Superior temporal gyrus (tissue), 1 donor: ENCODE measurements around the gene CNST.
"Not testable (repeated sequence)": the region's sequence is repeated elsewhere in the genome, so short reads cannot be mapped to it uniquely, and the experiment has no call there.

ENCODE experiments used
- DNase-seq: peaks from one replicate; pipeline ENCODE4 v3.0.0-alpha.2; 2016; ENCODE audit errors: extremely low spot score

CNST gene

DNA sequence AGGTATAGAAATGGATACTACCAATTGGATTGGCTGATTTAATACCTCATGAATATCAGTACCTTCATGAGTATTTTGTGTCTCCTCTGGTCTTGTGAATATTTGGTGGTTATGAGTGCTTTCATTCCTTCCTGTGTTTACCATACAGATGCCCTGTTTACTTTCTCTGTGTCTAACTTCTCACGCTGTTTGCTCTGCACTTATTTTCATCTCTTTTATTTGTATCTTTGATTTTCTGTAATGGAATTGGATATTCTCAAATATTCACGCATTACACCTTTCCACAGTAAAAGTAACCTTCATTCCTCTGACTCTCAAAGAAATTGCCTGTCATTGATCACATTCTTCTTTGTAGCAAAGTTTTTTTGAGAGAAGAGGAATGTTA is 16.8 kb downstream of the CNST start:
- DNase-seq = no peak

DNA sequence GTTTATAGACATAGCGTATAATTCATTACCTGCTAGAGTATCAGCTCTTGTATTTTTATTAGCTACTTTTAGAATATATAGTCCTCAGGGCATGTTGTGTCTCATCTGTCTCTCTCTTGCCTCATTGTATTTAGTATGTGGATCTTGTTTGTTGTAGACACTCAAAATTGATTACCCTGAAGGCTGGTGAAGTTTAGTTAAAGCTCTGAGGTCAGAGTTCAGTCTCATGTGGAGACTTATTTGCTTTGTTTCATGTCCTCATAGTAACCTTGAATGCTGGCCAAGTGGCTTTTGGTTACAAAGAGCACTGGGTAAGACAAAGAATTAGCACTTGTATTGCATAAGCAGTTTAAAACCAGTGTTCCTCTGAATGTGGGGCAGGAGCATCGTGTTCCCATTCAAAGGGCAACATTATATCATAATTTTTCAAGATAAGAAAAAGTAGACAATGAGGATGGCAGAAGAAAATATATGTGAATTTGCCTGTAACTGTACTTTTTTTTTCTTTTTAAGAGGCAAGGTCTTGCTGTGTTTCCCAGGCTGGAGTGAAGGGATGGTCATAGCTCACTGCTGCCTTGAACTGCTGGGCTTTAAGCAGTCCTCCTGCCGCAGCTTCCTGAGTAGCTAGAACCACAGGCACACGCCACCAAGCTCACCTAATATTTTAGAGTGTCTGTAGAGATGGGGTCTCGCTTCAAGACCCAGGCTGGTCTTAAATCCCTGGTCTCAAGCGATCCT is 17.4 kb downstream of the CNST start:
- peak; percentile 34 for DNase-seq

DNA sequence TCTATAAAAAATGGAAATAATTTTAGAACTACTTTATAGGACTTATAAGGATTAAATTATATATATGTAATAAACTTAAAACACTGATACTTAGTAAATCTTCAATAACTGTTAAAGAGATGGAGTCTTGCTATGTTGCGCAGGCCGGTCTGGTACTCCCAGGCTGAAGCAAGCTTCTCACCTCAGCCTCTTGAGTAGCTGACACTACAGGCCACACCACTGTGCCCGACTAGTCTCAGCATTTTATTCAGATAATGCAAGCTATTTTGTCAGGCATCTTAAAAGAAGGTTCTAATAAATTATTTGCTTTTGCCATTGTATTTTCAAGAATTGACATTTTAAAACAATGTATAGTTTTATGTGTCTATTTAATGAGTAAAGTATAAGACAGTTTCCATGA is 20.8 kb downstream of the CNST start:
- DNase-seq = no peak

DNA sequence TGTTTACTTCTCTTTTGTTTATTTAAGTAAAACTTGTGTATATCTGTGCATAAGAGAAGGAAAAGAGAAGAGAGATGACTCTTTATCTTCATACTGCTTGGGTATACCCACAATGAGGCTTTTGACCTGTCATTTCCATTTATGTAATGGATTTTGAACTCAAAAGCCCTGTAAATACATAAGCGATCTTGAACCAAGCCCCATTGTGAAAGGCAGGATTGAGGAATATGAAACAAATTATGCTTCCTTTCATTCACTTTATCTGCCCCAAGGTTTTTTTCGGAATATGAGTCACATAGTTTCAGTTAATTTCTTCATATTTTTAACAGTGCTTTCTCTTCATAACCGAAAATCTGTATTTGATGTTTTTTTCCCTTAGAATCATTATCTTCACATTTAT is 21.4 kb downstream of the CNST start:
- no peak for DNase-seq

DNA sequence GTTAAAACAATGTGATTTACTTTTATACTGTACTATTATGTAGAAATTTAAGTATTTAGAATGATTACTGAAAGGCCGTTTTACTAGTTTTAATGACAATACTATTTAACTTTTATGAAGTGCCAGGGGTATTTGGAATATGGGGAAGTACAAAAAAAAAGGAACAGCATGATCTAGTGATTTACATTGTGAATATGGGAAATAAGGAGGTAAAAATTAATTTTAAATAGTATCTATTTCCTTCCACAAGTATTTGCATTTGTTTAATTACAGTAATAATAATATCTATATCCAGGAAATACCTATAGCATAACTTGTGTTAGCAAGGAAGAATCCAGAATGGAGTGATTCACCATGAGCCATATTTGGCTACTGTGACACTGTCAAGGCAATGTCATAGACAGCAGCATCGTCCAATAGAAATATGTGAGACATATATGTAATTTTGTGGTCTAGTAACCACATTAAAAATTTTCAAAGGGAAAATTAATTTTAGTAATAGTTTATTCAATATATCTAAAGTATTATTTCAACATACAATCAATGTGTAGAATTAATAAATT is 22.0 kb downstream of the CNST start:
- DNase-seq = no peak

DNA sequence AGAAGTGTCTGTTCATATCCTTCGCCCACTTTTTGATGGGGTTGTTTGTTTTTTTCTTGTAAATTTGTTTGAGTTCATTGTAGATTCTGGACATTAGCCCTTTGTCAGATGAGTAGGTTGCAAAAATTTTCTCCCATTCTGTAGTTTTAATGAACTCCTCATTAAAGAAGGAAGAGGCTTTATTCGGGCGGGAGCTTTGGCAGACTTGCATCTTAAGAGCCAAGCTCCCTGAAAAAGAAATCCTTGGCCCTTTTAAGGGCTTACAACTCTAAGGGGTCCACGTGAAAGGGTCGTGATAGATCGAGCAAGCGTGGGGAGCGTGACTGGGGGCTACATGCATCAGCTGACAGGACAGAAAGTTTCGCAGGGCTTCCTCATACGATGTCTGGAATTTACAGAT is 23.7 kb downstream of the CNST start:
- not testable (repeated sequence) for DNase-seq

DNA sequence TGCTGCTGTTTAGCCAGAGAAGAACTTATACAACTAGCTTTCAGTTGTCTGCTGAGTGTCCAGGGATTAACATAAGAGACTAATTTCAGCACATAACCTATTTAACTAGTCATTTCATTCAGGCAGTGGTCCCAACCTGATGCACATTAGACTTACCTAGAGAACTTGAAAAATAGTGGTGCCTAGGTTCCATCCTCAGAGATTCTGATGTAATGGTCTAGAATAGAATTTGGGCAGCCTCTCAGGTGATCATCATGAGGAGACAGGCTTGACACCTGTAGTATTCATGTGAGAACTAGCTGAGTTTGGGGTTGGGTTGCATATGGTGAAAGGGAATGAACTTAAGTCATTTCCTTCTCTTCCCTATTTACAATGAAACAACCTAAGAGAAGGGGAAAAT is 24.8 kb downstream of the CNST start:
- DNase-seq = no peak

DNA sequence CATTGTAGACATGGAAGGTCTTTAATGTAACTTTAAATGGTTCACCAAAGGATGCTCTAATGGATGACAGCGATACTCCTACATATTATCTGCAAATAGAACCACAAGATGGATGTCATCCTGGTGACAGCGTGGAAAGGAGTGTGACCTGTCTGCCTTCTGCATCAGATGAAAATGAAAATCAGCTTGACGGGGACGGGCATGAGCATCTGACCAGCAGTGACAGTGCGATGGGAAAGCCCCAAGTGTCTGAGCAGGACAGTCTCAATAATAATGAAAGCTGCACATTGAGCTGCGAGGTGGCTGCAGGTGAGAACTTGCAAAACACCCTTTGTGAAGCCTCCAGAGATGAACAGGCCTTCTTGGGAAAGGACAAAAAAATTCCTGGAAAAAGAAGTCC is 25.2 kb downstream of the CNST start:
- DNase-seq = no peak

DNA sequence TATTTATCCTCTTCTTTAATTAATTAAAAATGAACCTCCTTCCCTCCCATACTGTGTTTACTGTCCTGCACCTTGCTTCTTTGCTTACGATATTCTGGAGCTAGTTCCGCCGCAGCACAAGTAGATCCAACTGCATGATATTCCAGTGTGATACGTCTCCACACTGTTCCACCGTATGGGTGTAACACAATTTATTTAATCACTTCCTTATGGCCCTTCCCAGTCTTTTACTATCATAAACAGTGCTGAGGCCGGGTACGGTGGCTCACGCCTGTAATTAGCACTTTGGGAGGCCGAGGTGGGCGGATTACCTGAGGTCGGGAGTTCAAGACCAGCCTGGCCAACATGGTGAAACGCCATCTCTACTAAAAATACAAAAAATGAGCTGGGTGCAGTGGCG is 25.7 kb downstream of the CNST start:
- DNase-seq = no peak

DNA sequence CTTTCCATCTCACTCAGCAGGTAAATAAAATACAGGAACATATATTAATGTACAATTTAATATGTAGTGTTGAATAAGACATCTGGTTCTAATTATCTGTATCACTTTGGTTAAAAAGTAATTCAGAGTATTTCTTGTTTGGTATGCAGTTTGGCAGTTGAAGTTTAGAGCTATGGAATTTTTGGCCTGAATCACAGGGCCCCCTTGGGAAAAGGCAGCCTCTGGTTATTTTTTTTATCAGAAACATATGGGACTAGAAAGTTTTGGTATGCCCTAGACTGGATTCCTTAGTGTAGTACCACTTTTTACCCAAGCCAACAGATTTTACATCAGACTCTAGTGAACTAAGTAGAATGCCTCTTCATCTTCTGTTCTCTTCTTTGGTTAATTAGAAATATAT is 26.4 kb downstream of the CNST start:
- no peak for DNase-seq

DNA sequence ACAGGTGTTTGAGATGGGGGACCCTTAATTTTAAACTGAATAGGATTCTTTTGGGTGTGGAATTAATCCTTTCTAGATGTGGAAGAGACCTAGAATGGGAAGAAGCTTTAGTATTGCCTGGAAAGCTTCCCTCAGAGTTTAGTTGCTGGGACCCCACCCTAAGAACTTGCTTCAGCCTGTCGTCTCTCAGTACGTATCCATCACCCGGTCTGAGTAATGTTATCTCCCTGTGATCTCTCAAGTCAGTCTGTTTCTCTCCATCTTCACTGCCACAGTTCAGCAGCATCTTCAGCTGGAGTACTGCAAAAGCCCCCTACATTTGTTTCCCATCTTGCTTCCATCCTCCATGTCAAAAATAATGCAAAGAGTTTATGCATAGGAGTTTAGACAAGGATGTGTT is 28.9 kb downstream of the CNST start:
- no peak for DNase-seq

DNA sequence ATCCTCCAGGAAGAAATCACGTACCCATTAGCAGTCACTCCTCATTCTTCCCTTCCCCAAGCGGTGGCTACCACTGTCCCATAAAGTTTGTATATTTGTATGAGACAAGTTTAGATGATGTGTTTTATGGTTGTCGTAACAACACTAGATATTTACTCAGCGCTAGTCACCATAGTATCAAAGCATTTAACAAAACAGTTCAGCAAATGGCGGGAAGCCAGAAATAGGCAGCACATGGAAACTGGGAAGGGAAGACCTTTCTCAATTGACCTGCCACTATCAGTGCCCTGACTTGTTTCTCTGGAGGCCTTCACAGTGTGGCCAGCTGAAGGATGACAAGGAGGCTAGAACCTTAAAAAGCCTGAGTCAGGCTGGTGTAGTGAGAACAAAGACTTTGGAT is 31.1 kb downstream of the CNST start:
- no peak for DNase-seq

DNA sequence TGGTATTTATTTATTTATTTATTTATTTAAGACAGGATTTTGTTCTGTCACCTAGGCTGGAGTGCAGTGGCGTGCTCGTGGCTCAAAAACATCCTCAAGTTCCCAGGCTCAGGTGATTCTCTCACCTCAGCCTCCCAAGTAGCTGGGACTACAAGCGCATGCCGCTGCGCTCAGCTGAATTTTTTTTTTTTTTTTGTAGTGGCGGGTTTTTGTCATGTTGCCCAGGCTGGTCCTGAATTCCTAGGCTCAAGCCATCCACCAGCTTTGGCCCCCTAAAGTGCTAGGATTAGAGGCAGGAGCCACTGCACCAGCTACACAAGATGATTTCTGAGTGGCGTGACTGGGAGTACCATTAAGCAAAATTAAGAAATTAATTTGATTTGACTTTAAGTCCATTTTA is 31.7 kb downstream of the CNST start:
- no peak for DNase-seq

DNA sequence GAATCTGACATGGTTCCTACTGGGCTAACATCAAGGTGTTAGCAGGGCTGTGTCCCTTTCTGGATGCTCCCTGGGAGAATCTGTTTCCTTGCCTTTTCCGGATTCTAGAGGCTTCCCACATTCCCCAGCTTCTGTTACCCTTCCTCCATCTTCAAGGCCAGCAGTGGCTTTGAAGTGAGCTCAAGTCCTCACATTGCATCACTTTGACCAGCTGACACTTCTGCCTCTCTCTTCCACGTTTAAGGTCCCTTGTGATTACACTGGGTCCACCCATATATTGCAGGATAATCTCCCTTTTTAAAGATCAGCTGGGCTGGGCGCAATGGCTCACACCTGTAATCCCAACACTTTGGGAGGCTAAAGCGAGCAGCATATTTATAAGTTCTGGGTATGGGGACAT is 33.1 kb downstream of the CNST start:
- DNase-seq = no peak

DNA sequence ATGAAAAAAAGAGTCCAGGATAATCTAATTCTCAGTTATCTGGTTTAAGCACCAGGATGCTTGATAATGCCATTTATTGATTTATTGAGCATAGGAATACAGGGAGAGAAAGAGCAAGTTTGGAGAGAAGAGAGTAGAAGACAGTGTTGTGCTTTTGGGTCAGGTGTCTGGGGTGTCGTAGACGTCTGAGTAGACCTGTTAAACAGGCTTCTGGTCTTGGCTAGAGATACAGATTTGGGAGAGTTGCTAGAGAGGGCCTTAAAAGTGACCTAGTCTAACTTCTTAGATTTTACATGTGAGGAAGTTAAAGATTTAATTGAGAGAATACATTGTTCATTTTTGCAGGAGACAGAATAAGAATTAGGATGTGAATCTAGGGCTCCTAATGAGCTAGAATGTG is 34.3 kb downstream of the CNST start:
- DNase-seq = no peak

DNA sequence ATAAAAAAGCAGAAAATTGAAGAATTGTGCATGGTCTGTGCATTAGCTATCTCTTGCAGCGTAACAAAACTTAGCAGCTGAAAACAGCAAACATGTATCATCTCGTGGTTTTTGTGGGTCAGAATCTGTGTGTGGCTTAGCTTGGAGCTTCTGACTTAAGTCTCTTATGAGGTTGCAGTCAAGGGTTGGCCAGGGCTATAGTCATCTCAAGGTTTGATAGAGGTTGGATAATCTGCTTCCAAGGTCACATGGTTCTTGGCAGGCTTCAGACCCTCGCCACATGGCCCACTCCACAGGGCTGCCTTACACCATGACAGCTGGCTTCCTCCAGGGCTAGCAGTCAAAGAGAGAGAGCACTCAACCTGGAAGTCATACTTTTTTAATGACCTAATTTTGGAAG is 35.9 kb downstream of the CNST start:
- DNase-seq = no peak

DNA sequence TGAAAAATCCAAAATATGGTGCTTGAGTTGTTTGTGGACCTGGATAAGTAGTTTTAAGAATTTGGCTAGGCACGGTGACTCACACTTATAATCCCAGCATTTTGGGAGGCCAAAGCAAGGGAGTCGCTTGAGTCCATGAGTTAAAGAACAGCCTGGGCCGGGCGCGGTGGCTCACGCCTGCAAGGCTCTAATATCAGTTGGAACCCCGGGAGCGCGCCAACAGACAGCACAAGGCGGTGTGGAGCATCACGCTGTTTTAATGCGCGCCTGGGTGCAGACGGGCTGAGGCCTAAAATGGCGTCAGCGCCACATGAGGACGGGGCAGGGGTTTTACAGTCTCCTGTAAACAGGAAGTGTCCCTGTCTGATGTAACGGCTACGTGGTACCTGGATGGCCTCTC is 39.0 kb downstream of the CNST start:
- DNase-seq = not testable (repeated sequence)

DNA sequence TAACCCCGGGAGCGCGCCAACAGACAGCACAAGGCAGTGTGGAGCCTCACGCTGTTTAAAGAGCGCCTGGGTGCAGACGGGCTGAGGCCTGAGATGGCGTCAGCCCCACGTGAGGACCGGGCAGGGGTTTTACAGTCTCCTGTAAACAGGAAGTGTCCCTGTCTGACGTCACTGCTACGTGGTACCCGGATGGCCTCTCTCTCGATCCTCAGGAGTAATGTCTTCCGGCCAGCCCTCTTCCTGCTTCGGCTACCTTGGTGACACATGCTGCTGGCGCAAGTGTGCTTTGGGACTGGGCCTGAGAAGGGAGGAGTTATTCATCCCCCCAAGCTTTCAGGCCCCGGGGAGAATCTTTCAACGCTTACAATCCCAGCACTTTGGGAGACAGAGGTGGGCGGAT is 41.2 kb downstream of the CNST start:
- DNase-seq = no peak

DNA sequence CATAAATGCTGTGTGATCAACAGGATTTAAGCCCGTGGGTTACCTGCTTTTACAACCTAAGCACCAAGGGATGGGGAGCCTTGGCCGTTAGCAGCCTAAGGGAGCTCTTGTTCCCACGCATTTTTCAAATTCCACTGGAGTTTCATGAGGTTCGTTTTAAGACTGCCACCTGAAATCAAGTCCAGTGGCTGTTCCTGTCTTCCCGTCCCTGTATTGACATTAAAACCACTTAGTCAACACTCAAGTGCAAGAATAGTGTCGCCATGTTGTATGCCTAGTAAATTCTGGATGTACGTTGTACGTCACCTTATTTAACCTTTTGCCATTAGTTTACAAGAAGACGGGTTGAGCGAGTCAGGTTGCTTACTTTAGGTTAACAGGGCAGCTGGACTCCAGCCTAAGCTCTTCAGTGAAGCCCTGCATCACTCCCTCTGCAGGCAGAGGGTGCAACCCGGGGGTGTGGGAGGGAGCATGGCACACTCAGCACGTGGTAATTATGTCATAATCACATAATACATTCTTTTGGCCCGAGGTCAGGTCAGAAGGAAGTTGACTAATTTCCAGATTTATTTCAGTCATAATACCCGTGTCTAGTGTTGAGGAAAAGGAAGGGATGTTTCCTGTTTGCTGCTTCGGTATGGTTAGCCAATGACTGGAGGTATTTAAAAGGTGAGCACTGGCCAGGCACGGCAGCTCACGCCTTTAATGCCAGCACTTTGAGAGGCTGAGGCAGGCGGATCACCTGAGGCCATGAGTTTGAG is 42.5 kb downstream of the CNST start:
- DNase-seq = no peak

DNA sequence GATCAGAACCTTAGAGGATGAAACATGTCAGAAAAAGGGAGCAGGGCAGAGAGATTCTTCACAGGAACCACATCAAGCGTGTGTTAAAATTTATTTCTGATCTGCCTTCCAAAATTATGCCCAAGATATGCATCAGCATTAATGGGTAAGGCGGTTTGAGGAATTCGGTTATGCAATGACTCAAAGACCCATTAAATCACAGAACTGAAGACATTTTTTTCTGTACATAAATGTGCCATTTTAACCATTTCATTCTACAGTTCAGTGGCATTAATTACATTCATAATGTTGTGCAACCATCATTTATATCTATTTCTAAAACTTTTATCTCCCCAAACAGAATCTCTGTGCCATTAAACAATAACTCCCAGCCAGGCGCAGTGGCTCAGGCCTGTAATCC is 43.4 kb downstream of the CNST start:
- DNase-seq = no peak

DNA sequence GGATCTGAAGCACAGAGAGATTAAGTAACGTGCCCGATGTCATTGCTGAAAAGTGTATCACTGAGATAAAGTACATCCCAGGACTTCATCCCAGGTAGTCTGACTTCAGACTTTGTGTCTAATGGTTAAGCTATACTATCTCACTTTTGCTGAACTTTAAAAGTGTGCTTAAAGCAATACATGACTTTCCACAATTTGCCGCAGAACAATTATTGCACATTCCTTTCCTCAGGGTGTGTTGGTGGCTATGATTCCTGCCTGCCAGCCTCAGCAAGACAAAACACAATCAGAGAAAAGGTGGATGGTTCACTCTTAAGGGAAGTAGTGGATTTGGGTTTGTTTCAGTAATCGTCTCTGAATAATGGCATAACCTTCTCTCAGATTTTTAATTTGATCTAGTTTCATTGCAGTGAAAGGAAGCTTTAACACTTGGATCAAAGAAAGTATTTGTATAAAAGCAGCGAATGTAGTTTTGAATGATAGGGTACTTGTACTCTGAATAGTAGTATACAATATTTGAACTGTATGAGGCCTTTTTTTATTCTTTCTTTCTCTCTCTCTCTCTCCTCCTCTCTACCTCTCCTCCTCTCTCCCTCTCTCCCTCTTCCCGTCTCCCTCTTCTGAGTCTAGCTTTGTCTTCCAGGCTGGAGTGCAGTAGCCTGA is 47.0 kb downstream of the CNST start:
- DNase-seq = no peak

DNA sequence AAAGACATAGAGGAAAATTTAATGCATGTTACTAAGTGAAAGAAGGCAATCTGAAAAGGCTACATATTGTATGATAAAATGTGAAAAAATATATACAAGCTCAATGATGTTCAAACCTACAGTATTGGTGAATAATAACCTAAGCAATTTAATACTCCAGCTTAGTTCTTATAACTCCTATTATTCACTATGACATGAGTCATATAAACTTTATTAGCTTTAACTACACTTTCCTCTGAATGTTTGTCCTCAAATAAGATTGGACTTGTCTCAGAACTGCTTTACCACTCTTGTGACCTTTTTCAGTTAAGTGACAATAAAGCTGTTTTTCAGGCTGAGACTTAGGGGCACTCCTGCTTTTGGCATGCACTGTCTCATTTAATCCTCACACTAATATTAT is 50.9 kb downstream of the CNST start:
- no peak for DNase-seq

DNA sequence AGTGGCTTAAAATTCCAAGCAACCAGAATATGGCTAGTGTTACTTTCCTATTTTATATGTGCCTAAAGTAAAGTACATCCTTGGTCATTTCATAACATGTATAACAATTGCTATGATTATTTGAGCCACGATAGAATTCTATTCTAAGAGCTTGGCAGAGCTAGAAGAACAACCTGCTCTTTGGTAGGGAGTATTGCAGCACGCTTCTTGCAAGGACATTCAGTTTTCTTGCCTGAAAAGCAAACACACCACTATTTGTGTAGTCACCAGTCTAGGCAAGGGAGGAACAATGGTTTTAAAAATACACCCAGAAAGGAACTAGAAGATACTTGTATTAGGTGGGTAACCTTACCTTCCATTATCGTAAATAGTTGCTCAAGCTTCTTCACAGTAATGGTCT is 51.5 kb downstream of the CNST start:
- DNase-seq = peak; percentile 46
